Activated CD4-positive, alpha-beta memory T cell treated with anti-CD3 and anti-CD28 coated beads, Interleukin-2, amount 10 ng/mL, durations not matched to agents 7 days and 5 days (primary cell): ENCODE measurements around the gene ATG10. TPM values are rescaled to one million over a fixed set of nuclear protein-coding genes. Genes with fewer than 3 reads are reported as not detected.
"Not testable (repeated sequence)": the region's sequence is repeated elsewhere in the genome, so short reads cannot be mapped to it uniquely, and the experiment has no call there.

Experiments used
- CTCF ChIA-PET: fragments of 350-600 bp; sonication (Branson Sonifier 250); formaldehyde crosslinking; loops from one replicate; lab custom pipeline; 2021; ENCODE audit warnings: antibody characterized with exemption, inconsistent platforms; lab: Charles Lee
- POLR2A ChIA-PET: fragments of 350-600 bp; sonication (Branson Sonifier 250); formaldehyde crosslinking; loops from one replicate; lab custom pipeline; 2021; ENCODE audit warnings: antibody characterized with exemption; lab: Charles Lee
- DNase-seq: peaks from one replicate; pipeline ENCODE4 v3.0.0-alpha.2; 2020
- H3K27ac Mint-ChIP-seq: one replicate; pipeline ENCODE4 v1.8.0; 2021; ENCODE audit warnings: mild to moderate bottlenecking, mixed read lengths
- H3K27me3 Mint-ChIP-seq: one replicate; pipeline ENCODE4 v1.8.0; 2021; ENCODE audit warnings: mixed read lengths
- H3K36me3 Mint-ChIP-seq: one replicate; pipeline ENCODE4 v1.8.0; 2021; ENCODE audit warnings: low read depth, mixed read lengths
- H3K4me1 Mint-ChIP-seq: one replicate; pipeline ENCODE4 v1.8.0; 2021; ENCODE audit warnings: mixed read lengths
- H3K4me3 Mint-ChIP-seq: one replicate; pipeline ENCODE4 v1.8.0; 2021; ENCODE audit warnings: mild to moderate bottlenecking, mixed read lengths
- H3K9me3 Mint-ChIP-seq: one replicate; pipeline ENCODE4 v1.8.0; 2021; ENCODE audit warnings: mixed read lengths
- total RNA-seq, 2 experiments: library from RNA; stranded (reverse); gene quantifications; one replicate each; pipeline ENCODE4 v1.2.3, GENCODE V29; 2021

ATG10 gene
- total RNA-seq, 2 experiments from 2014 or later, result 9.0 to 10.5 TPM

DNA sequence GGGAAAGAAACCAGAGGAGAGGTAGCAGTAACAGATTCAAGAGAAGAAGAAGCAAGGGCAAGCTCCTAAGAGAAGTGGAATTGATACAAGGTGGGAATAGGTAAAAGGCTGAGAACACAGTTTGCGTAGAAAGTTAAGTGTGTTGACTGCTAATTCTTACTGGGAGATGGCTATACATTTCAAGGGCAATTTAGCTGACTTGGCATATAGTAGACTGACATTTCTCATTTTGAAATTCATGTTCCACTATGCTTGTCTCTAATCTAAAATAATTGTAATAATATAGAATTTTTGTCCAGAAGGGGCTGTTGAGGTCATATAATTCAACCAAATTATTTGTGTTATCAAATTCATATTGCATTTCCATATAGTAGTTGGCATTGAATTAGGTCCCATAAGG, 144.0 kb downstream of the ATG10 start:
- Mint-ChIP-seq H3K27ac (no peak overlapping the region), H3K9me3 (no peaks in the 10 kb centered on the region), H3K4me3 (no peak overlapping the region), H3K36me3 (peaks cover 3% of the 10 kb centered on the region), H3K4me1 (no peaks in the 10 kb centered on the region), H3K27me3 (no peaks in the 10 kb centered on the region)
- POLR2A ChIA-PET, result no interaction called here
- CTCF ChIA-PET, result interaction anchor here (1.0 kb wide), 1 partner anchor 10 kb away, joined by 3 read pairs; no protein-coding TSS in a partner anchor
- no peak for DNase-seq

DNA sequence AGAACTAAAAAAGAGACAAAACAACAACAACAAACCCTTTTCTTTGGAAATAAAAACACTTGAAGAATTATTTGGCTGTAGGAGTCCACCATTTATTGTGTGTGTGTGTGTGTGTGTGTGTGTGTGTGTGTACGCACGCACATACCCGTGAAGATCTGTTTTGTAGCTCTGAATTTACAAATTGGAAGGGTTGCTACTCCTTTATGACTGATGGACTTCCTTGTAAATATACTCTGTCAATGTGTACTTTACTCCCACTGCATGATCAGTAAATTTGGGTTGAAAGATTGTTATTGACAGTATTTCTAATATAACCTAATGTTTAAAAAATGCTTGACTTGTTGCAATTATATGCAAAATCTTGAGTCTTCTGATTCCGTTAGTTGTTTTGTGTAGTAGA, 148.1 kb downstream of the ATG10 start:
- DNase-seq, result no peak
- POLR2A ChIA-PET, result no interaction called here
- H3K9me3 Mint-ChIP-seq, result peaks cover 6% of the 10 kb centered on the region
- H3K4me3 Mint-ChIP-seq, result no peak overlapping the region
- peaks cover 3% of the 10 kb centered on the region for H3K36me3 Mint-ChIP-seq
- H3K4me1 Mint-ChIP-seq, result no peaks in the 10 kb centered on the region
- no peak overlapping the region for H3K27ac Mint-ChIP-seq
- no peaks in the 10 kb centered on the region for H3K27me3 Mint-ChIP-seq
- CTCF ChIA-PET, result no interaction called here

DNA sequence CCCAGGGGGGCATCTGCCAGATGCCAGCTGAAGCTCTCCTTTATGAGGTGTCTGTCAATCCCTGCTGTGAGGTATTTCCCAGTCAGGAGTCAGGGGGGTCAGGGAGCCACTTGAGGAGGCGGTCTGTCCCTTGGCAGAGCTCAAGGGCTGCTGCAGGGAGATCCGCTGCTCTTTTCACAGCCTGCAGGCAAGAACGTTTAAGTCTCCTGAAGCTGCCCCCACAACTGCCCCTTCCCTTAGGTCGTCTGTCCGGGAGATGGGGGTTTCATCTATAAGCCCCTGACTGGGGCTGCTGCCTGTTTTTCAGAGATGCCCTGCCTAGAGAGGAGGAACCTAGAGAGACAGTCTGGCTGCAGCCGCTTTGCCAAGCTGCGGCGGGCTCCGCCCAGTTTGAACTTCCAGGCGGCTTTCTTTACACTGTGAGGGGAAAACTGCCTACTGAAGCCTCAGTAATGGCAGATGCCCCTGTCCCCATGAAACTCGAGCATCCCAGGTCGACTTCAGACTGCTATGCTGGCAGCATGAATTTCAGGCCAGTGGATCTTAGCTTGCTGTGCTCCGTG, 158.0 kb downstream of the ATG10 start:
- no peak for DNase-seq
- ChIA-PET POLR2A (no interaction called here), CTCF (no interaction called here)
- Mint-ChIP-seq H3K36me3 (peaks cover 12% of the 10 kb centered on the region), H3K9me3 (peaks cover 13% of the 10 kb centered on the region), H3K4me3 (no peak overlapping the region), H3K27me3 (no peaks in the 10 kb centered on the region), H3K27ac (no peak overlapping the region), H3K4me1 (no peaks in the 10 kb centered on the region)

DNA sequence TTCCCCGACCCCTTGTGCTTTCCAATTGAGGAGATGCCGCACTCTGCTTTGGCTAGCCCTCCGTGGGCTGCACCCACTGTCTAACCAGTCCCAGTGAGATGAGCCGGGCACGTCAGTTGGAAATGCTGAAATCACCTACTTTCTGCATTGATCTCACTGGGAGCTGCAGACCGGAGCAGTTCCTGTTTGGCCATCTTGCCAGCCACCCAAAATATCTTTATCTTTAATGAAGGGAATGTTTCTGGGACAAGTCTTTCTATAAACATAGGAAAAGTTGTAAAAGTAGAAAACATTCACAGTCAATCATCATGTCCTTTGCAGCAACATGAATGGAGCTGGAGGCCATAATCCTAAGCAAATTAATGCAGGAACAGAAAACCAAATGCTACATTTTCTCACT, 158.8 kb downstream of the ATG10 start:
- no peaks in the 10 kb centered on the region for H3K27me3 Mint-ChIP-seq
- peaks cover 17% of the 10 kb centered on the region for H3K9me3 Mint-ChIP-seq
- POLR2A ChIA-PET, result no interaction called here
- H3K36me3 Mint-ChIP-seq, result peaks cover 15% of the 10 kb centered on the region
- CTCF ChIA-PET, result no interaction called here
- H3K27ac Mint-ChIP-seq, result no peak overlapping the region
- H3K4me3 Mint-ChIP-seq, result no peak overlapping the region
- no peaks in the 10 kb centered on the region for H3K4me1 Mint-ChIP-seq
- no peak for DNase-seq

DNA sequence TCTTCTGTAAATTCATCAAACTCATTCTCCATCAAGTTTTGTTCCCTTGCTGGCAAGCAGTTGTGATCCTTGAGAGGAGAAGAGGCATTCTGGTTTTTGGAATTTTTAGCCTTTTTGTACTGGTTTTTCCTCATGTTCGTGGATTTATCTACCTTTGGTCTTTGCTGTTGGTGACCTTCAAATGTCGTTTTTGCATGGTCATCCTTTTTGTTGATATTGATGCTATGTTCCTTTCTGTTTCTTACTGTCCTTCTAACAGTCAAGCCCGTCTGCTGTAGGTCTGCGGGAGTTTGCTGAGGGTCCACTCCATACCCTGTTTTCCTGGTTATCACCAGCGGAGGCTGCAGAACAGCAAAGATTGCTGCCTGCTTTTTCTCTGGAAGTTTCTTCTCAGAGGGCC, 165.4 kb downstream of the ATG10 start:
- Mint-ChIP-seq H3K4me1 (no peaks in the 10 kb centered on the region), H3K36me3 (peaks cover 4% of the 10 kb centered on the region), H3K9me3 (peaks cover 13% of the 10 kb centered on the region), H3K4me3 (no peak overlapping the region), H3K27ac (no peak overlapping the region), H3K27me3 (no peaks in the 10 kb centered on the region)
- POLR2A ChIA-PET, result no interaction called here
- no peak for DNase-seq
- CTCF ChIA-PET, result no interaction called here

DNA sequence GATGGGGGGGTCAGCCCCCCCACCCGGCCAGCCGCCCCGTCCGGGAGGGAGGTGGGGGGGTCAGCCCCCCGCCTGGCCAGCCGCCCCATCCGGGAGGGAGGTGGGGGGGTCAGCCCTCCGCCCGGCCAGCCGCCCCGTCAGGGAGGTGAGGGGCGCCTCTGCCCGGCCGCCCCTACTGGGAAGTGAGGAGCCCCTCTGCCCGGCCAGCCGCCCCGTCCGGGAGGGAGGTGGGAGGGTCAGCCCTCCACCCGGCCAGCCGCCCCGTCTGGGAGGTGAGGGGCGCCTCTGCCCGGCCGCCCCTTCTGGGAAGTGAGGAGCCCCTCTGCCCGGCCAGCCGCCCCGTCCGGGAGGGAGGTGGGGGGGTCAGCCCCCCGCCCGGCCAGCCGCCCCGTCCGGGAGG, 168.0 kb downstream of the ATG10 start:
- H3K36me3 Mint-ChIP-seq, POLR2A ChIA-PET, H3K4me1 Mint-ChIP-seq, H3K4me3 Mint-ChIP-seq, DNase-seq, CTCF ChIA-PET, H3K27me3 Mint-ChIP-seq, H3K27ac Mint-ChIP-seq: not testable (repeated sequence)
- peaks cover 13% of the 10 kb centered on the region for H3K9me3 Mint-ChIP-seq

DNA sequence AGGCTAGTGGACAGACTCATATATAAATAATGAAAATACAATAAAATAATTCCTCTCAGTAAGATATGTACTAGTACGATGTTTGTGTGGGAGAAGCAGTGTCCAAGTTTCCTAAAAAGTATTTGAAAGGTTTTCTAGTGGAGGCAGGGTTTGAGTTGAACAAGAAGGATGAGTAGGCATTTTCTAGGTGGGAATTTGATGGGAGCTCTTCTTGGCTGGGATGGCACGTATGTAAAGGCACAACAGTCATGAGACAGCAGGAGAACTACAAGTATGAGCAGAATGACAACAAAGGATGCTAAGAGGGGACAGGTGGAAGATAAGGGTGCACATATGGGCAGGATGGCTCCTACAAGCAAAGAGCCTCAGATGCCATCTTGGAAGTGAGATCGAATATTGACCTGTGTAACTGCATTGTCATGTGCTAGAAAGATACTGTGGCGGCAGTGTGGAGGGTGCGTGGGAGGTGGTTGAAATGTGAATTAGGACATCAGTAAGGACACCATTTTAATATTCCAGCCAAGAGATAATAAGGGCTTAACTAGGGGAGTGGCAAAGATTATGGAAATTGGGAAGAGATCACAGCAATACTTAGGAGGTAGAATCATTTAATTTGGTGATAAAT, 170.5 kb downstream of the ATG10 start:
- Mint-ChIP-seq H3K27me3 (no peaks in the 10 kb centered on the region), H3K9me3 (peaks cover 3% of the 10 kb centered on the region), H3K4me3 (no peak overlapping the region), H3K36me3 (no peaks in the 10 kb centered on the region), H3K27ac (no peak overlapping the region), H3K4me1 (no peaks in the 10 kb centered on the region)
- no peak for DNase-seq
- CTCF ChIA-PET, result no interaction called here
- POLR2A ChIA-PET, result interaction anchor here (0.6 kb wide), 1 partner anchor 64 kb away, joined by 3 read pairs; no protein-coding TSS in a partner anchor

DNA sequence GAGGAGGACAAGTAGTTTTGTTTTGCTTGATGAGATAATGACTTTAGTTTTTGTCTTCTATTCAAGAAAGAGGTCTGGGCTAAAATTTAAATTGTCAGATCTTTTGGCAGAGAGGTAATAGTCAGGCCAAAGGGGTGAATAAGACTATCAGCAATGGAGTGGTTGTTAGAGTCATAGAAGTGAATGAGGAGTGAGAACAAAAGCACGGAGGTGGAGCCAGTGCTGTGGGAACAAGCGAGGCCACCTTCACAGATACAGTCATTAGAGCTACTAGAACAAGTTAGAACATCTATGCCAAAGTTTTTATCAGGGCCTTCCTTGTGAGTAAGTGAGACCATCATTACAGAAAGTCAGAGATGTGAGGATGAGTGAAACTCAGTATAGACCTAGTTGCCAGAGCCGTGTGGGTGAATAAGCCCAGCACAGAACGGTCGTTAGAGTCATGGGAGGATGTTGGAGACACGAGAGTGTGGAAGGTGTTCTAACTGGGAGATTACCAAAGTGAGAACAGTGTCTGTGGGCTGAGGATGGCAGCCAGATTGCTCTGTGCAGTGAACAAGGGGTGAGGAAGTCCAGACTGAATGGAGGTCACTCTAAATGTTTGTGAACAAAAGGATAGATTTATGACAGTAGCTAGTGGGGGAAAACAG, 171.2 kb downstream of the ATG10 start:
- ChIA-PET POLR2A (no interaction called here), CTCF (no interaction called here)
- Mint-ChIP-seq H3K4me1 (no peaks in the 10 kb centered on the region), H3K9me3 (peaks cover 3% of the 10 kb centered on the region), H3K36me3 (no peaks in the 10 kb centered on the region), H3K27ac (no peak overlapping the region), H3K27me3 (no peaks in the 10 kb centered on the region), H3K4me3 (no peak overlapping the region)
- DNase-seq, result no peak

DNA sequence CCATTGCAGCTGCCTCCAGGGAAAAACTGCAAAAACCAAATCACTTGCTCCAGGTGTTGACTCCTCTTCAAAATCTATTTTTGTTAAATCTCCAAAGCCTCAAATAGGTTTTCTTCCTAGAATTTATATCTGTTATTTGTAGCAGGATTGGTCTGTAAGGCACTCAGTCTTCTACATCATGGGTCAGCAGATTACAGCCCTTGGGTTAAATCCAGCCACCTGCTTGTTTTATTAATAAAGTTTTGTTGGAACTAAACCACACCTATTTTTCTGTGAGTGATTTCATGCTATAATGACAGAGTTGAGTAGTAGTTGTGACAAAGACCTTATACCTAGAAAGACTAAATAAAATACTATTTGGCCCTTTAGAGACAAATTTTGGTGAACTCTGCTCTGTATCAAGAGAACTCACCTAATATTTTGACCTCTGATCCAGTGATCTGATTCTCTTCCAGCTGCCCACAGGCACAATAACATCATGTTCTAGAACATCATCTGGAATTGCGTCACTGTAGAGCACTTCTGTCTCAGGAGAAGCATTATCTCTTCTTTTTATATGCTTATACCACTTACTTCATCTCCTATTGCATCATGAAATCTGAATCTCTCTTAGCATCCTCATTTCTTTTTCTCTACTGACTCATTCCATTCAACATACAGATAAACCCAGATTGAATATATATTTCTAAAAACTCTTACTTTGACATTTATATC, 176.2 kb downstream of the ATG10 start:
- POLR2A ChIA-PET, result no interaction called here
- no peaks in the 10 kb centered on the region for H3K4me1 Mint-ChIP-seq
- H3K27me3 Mint-ChIP-seq, result no peaks in the 10 kb centered on the region
- no peaks in the 10 kb centered on the region for H3K36me3 Mint-ChIP-seq
- no peak overlapping the region for H3K27ac Mint-ChIP-seq
- H3K4me3 Mint-ChIP-seq, result no peak overlapping the region
- CTCF ChIA-PET, result no interaction called here
- no peak for DNase-seq
- H3K9me3 Mint-ChIP-seq, result no peaks in the 10 kb centered on the region

DNA sequence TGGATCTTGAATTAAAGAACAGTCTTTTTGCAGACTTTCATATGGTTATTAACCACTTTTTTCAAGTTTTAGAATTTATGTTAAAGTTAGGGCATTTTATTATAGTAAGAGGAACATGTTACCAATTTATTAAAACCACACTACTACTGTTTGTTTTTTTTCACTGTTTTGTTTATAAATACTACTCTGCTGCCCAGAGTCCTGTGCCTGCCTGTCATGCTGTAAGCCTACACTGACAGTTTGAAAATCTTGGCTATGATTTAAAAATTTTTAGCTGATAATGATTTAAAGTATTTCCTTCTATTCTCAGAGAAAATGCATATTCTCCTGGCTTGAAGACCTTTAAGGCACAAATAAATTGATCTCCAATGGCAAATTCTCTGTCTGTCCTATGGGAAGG, 177.6 kb downstream of the ATG10 start:
- H3K4me1 Mint-ChIP-seq, result no peaks in the 10 kb centered on the region
- H3K27ac Mint-ChIP-seq, result no peak overlapping the region
- CTCF ChIA-PET, result no interaction called here
- H3K36me3 Mint-ChIP-seq, result no peaks in the 10 kb centered on the region
- no peak overlapping the region for H3K4me3 Mint-ChIP-seq
- H3K9me3 Mint-ChIP-seq, result no peaks in the 10 kb centered on the region
- POLR2A ChIA-PET, result no interaction called here
- no peaks in the 10 kb centered on the region for H3K27me3 Mint-ChIP-seq
- no peak for DNase-seq

DNA sequence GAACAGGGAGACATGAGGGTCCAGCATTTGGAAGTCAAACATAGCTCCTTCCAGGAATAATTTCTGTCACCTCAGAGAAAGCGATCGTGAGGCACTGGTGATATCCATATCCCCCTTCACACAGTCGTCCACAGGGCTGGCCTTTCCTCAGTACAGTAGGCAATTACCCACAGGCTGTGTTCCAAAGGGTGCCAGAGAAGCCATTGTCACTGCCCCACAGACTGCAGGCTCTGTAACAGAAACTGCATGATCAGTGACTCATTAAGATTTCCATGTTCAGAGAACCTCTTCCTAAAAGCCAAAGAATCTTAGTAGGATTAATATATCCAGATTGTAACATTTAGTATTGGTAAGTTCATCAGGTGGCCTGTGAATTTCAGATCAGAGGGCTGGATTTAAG, 178.7 kb downstream of the ATG10 start:
- CTCF ChIA-PET, result no interaction called here
- H3K27me3 Mint-ChIP-seq, result no peaks in the 10 kb centered on the region
- H3K4me3 Mint-ChIP-seq, result no peak overlapping the region
- POLR2A ChIA-PET, result no interaction called here
- H3K4me1 Mint-ChIP-seq, result no peaks in the 10 kb centered on the region
- H3K9me3 Mint-ChIP-seq, result no peaks in the 10 kb centered on the region
- DNase-seq, result no peak
- no peaks in the 10 kb centered on the region for H3K36me3 Mint-ChIP-seq
- no peak overlapping the region for H3K27ac Mint-ChIP-seq

DNA sequence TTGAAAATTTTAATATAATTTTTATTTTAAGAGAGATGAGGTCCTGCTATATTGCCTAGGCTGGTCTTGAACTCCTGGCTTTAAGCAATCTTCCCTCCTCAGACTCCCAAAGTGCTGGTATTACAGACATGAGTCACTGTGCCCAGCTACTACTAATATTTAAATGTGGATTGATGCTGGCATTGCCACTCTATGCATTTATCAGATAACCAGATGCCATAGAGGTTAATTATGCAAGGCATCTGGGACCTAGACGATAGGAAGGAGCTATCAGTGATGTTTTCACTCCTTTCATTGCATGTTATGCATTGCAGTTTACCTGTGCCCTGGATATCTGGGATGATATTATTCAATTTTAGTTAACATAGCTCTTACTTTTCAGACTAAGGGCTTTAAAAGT, 179.4 kb downstream of the ATG10 start:
- Mint-ChIP-seq H3K27me3 (no peaks in the 10 kb centered on the region), H3K36me3 (no peaks in the 10 kb centered on the region), H3K27ac (no peak overlapping the region), H3K4me3 (no peak overlapping the region), H3K4me1 (no peaks in the 10 kb centered on the region), H3K9me3 (no peaks in the 10 kb centered on the region)
- no peak for DNase-seq
- CTCF ChIA-PET, result no interaction called here
- POLR2A ChIA-PET, result no interaction called here

DNA sequence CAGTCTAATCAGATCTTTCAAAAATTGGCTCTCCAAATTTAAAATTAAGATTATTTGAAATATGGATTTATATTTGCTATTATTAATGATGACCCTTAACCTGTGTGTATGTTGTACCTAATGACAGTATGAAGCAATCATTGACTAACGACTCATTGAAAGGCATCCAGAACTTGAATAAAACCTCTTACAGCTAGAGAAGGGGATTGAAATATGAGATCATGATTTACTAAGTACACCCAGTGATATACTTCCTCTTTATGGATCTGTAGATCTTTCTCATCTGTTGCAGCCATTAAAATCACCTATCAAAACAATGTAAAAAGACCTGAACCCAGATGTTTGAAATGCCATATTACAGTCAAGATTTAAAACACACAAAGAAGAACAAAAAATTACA, 179.8 kb downstream of the ATG10 start:
- no peak for DNase-seq
- ChIA-PET CTCF (no interaction called here), POLR2A (no interaction called here)
- no peaks in the 10 kb centered on the region for H3K4me1 Mint-ChIP-seq
- H3K27me3 Mint-ChIP-seq, result no peaks in the 10 kb centered on the region
- no peak overlapping the region for H3K27ac Mint-ChIP-seq
- H3K4me3 Mint-ChIP-seq, result no peak overlapping the region
- no peaks in the 10 kb centered on the region for H3K36me3 Mint-ChIP-seq
- H3K9me3 Mint-ChIP-seq, result no peaks in the 10 kb centered on the region
